SK-N-SH (cell line): ENCODE data around the gene CSNK1G3. TPM values are rescaled to one million over a fixed set of nuclear protein-coding genes. Genes with fewer than 3 reads are reported as not detected.

Experiments
- CTCF ChIA-PET: fragments of 300-600, 350-600 bp; formaldehyde crosslinking; extraction: SDS; loops from one replicate; lab custom pipeline; 2021; lab: Yijun Ruan, JAX
- POLR2A ChIA-PET: fragments of 350-600 bp; sonication (Branson Sonifier 250); formaldehyde crosslinking; extraction: SDS; loops from one replicate; lab custom pipeline; 2020; ENCODE audit warnings: antibody characterized with exemption, inconsistent platforms; lab: Yijun Ruan, JAX
- DNase-seq: peaks from one replicate; pipeline ENCODE4 v3.0.0; 2012
- H2AFZ ChIP-seq: fragments of 200-600 bp; sonication (generic); 2 replicates; pipeline ENCODE4 v1.8.1; 2016; ENCODE audit warnings: antibody characterized with exemption, mild to moderate bottlenecking, low read depth
- H3F3A ChIP-seq: fragments of 200-600 bp; sonication (generic); replicated peaks from 2 replicates; pipeline ENCODE3; 2016; ENCODE audit warnings: antibody characterized with exemption, mild to moderate bottlenecking; ENCODE audit not compliant: insufficient read depth
- H3K27ac ChIP-seq, 2 experiments: fragments of 200-500 bp in 1 of 2; fragments of 200-600 bp in 1 of 2; sonication (Bioruptor generic) in 1 of 2; sonication (generic), shearing (Covaris generic) in 1 of 2; 2 replicates each; pipeline versions ENCODE4 v1.5.1 to v1.6.1; 2014 to 2016; ENCODE audit warnings: low read depth in 2 of 2, inconsistent platforms in 1 of 2, low read length in 1 of 2, mild to moderate bottlenecking in 1 of 2, mixed read lengths in 1 of 2
- H3K27me3 ChIP-seq: fragments of 200-600 bp; sonication (generic), shearing (Covaris generic); 2 replicates; pipeline ENCODE4 v1.6.1; 2016; ENCODE audit warnings: mixed run types; ENCODE audit not compliant: insufficient read depth
- H3K36me3 ChIP-seq, 2 experiments: fragments of 200-500 bp in 1 of 2; fragments of 200-600 bp in 1 of 2; sonication (Bioruptor generic) in 1 of 2; sonication (generic) in 1 of 2; replicated peaks in 1 of 2; 2 replicates each; pipeline versions ENCODE3 to v1.5.1; 2014 to 2016; ENCODE audit warnings: low read length in 1 of 2, mild to moderate bottlenecking in 1 of 2; ENCODE audit not compliant: insufficient read depth in 2 of 2, control insufficient read depth in 1 of 2
- H3K4me1 ChIP-seq, 2 experiments: fragments of 200-500 bp in 1 of 2; fragments of 200-600 bp in 1 of 2; sonication (Bioruptor generic) in 1 of 2; sonication (generic), shearing (Covaris generic) in 1 of 2; 2 replicates each; pipeline versions ENCODE4 v1.5.1 to v1.6.1; 2014 to 2016; ENCODE audit warnings: low read depth in 1 of 2, low read length in 1 of 2, mixed run types in 1 of 2; ENCODE audit not compliant: insufficient read depth in 2 of 2, control insufficient read depth in 1 of 2
- H3K4me2 ChIP-seq: fragments of 200-600 bp; sonication (generic), shearing (Covaris generic); 2 replicates; pipeline ENCODE4 v1.6.1; 2017; ENCODE audit warnings: mixed run types
- H3K4me3 ChIP-seq, 2 experiments: fragments of 200-500 bp in 1 of 2; fragments of 200-600 bp in 1 of 2; sonication (Bioruptor generic) in 1 of 2; sonication (generic), shearing (Covaris generic) in 1 of 2; 2 replicates each; pipeline versions ENCODE4 v1.5.1 to v1.8.1; 2014 to 2016; ENCODE audit warnings: low read depth in 2 of 2, inconsistent platforms in 1 of 2, low read length in 1 of 2, mild to moderate bottlenecking in 1 of 2, mixed read lengths in 1 of 2, moderate library complexity in 1 of 2
- H3K79me2 ChIP-seq: fragments of 200-600 bp; sonication (generic); 2 replicates; pipeline ENCODE4 v1.8.1; 2017; ENCODE audit warnings: mild to moderate bottlenecking; ENCODE audit not compliant: insufficient read depth
- H3K9ac ChIP-seq: fragments of 200-600 bp; sonication (generic); 2 replicates; pipeline ENCODE4 v1.6.1; 2017; ENCODE audit warnings: mixed run types
- H3K9me2 ChIP-seq: fragments of 200-600 bp; sonication (generic); 2 replicates; pipeline ENCODE4 v1.6.1; 2017; ENCODE audit warnings: mixed run types
- H3K9me3 ChIP-seq: fragments of 200-600 bp; sonication (generic); 2 replicates; pipeline ENCODE4 v1.6.1; 2017; ENCODE audit warnings: mixed run types, mild to moderate bottlenecking, moderate library complexity
- H4K20me1 ChIP-seq: fragments of 200-600 bp; sonication (generic); 2 replicates; pipeline ENCODE4 v1.6.1; 2017; ENCODE audit warnings: mild to moderate bottlenecking, mixed run types; ENCODE audit not compliant: insufficient read depth
- CHD2 ChIP-seq: fragments of 150-350 bp; IDR thresholded peaks from 2 replicates; pipeline ENCODE4 v1.6.1; 2018; ENCODE audit warnings: low read length; ENCODE audit not compliant: partially characterized antibody
- ELF1 ChIP-seq: IDR thresholded peaks from 2 replicates; pipeline ENCODE4 v1.4.0; 2012
- EP300 ChIP-seq, 2 experiments: IDR thresholded peaks; 2 replicates each; pipeline versions ENCODE4 v1.4.0 to v1.6.1; 2012; ENCODE audit warnings: borderline replicate concordance in 1 of 2, low read depth in 1 of 2, low read length in 1 of 2
- EZH2phosphoT487 ChIP-seq: fragments of 200-600 bp; sonication (generic); IDR thresholded peaks from 2 replicates; pipeline ENCODE4 v1.6.1; 2017; ENCODE audit warnings: low read depth, mixed run types, mild to moderate bottlenecking, antibody characterized with exemption, moderate library complexity, borderline replicate concordance
- FOXJ3 ChIP-seq: sonication (generic); formaldehyde crosslinking; IDR thresholded peaks from 2 replicates; pipeline ENCODE4 v1.5.1; 2020; ENCODE audit warnings: mild to moderate bottlenecking, missing genetic modification reagents
- GABPA ChIP-seq: IDR thresholded peaks from 2 replicates; pipeline ENCODE4 v1.4.0; 2012; ENCODE audit warnings: low read depth, mild to moderate bottlenecking
- GATA2 ChIP-seq: sonication (generic); formaldehyde crosslinking; IDR thresholded peaks from 2 replicates; pipeline ENCODE4 v1.5.0; 2020; ENCODE audit warnings: mild to moderate bottlenecking, missing genetic modification reagents
- MEF2A ChIP-seq: IDR thresholded peaks from 2 replicates; pipeline ENCODE4 v1.4.0; 2012; ENCODE audit warnings: low read depth, borderline replicate concordance
- MXI1 ChIP-seq: IDR thresholded peaks from 2 replicates; pipeline ENCODE4 v1.6.1; 2012; ENCODE audit warnings: mild to moderate bottlenecking, low read depth, low read length, improper control_type of control experiment
- NRF1 ChIP-seq: IDR thresholded peaks from 2 replicates; pipeline ENCODE4 v1.6.1; 2012; ENCODE audit warnings: low read depth, mild to moderate bottlenecking, low read length
- RAD21 ChIP-seq: IDR thresholded peaks from 2 replicates; pipeline ENCODE4 v1.6.1; 2012; ENCODE audit warnings: mild to moderate bottlenecking, low read length
- RCOR1 ChIP-seq: fragments of 150-350 bp; IDR thresholded peaks from 2 replicates; pipeline ENCODE4 v1.6.1; 2017; ENCODE audit warnings: antibody characterized with exemption, low read length
- RXRA ChIP-seq: IDR thresholded peaks from 2 replicates; pipeline ENCODE4 v1.4.0; 2012; ENCODE audit warnings: low read depth, mild to moderate bottlenecking, borderline replicate concordance
- SIN3A ChIP-seq: IDR thresholded peaks from 2 replicates; pipeline ENCODE4 v1.6.1; 2012; ENCODE audit warnings: low read depth, mild to moderate bottlenecking, low read length, moderate library complexity, borderline replicate concordance
- TAF1 ChIP-seq: IDR thresholded peaks from 2 replicates; pipeline ENCODE4 v1.6.1; 2012; ENCODE audit warnings: low read depth, mild to moderate bottlenecking, low read length, moderate library complexity, borderline replicate concordance
- YY1 ChIP-seq: IDR thresholded peaks from 2 replicates; pipeline ENCODE4 v1.4.0; 2012; ENCODE audit warnings: low read depth, mild to moderate bottlenecking
- WGBS: methylation state at CpG from one replicate; pipeline ENCODE4 v1.1.6; 2017; ENCODE audit warnings: low lambda C conversion rate; 5-methylcytosine and 5-hydroxymethylcytosine counted together
- polyA plus RNA-seq, 3 experiments: library from polyadenylated mRNA; depleted of rRNA; stranded (reverse); fragments of >200 nt; gene quantifications; 2 replicates each; pipeline ENCODE4 v1.2.3, GENCODE V29; 2012
- TF ChIP-seq, protein P1 (sequence below): fragments of 150-350 bp; IDR thresholded peaks from 2 replicates; pipeline ENCODE4 v1.6.1; 2017; ENCODE audit warnings: antibody characterized with exemption, low read length, low read depth, borderline replicate concordance
- TF ChIP-seq, protein P2 (sequence below): fragments of 150-350 bp; IDR thresholded peaks from 2 replicates; pipeline ENCODE4 v1.6.1; 2016; ENCODE audit warnings: mild to moderate bottlenecking, low read depth, low read length
- TF ChIP-seq, protein P3 (sequence below): IDR thresholded peaks from 2 replicates; pipeline ENCODE4 v1.4.0; 2012; ENCODE audit warnings: low read depth, borderline replicate concordance
- TF ChIP-seq, protein P4 (sequence below): IDR thresholded peaks from 2 replicates; pipeline ENCODE4; 2012
- TF ChIP-seq, protein P5 (sequence below): IDR thresholded peaks from 2 replicates; pipeline ENCODE4 v1.6.1; 2012; ENCODE audit warnings: mild to moderate bottlenecking, low read depth, low read length, moderate library complexity

CSNK1G3 gene
- polyA plus RNA-seq, 1 of the 3 experiments (the other 2 are of a cell fraction): 13.1 TPM

DNA sequence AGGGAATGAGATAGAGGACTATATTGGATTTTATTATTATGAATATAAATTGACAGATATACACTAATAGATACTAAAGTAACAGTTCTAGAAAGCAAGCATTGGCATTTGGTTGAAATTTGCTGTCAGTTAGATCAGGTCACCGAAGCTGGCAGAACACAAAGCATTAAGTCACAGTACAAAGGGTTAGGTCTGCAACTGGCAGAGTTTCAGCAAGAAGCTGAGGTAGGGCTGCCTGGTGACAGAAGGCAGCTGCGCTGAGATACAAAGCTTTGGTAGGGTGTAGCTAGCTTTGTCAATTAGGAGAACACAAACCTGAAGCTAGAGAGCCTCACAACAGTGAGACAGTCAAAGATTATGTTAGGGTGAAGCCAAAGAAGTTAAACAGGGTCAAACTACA lies 6.3 kb upstream of the CSNK1G3 start (continued):
- TF ChIP-seq, protein P1, sequence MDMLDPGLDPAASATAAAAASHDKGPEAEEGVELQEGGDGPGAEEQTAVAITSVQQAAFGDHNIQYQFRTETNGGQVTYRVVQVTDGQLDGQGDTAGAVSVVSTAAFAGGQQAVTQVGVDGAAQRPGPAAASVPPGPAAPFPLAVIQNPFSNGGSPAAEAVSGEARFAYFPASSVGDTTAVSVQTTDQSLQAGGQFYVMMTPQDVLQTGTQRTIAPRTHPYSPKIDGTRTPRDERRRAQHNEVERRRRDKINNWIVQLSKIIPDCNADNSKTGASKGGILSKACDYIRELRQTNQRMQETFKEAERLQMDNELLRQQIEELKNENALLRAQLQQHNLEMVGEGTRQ: no peak
- TF ChIP-seq SIN3A: no peak
- TF ChIP-seq, protein P2, sequence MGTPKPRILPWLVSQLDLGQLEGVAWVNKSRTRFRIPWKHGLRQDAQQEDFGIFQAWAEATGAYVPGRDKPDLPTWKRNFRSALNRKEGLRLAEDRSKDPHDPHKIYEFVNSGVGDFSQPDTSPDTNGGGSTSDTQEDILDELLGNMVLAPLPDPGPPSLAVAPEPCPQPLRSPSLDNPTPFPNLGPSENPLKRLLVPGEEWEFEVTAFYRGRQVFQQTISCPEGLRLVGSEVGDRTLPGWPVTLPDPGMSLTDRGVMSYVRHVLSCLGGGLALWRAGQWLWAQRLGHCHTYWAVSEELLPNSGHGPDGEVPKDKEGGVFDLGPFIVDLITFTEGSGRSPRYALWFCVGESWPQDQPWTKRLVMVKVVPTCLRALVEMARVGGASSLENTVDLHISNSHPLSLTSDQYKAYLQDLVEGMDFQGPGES: no peak
- TF ChIP-seq NRF1: no peak
- TF ChIP-seq ELF1: no peak
- TF ChIP-seq GATA2 (CRISPR knock-in tag): no peak
- TF ChIP-seq RXRA: no peak
- no peak for TF ChIP-seq RAD21

DNA sequence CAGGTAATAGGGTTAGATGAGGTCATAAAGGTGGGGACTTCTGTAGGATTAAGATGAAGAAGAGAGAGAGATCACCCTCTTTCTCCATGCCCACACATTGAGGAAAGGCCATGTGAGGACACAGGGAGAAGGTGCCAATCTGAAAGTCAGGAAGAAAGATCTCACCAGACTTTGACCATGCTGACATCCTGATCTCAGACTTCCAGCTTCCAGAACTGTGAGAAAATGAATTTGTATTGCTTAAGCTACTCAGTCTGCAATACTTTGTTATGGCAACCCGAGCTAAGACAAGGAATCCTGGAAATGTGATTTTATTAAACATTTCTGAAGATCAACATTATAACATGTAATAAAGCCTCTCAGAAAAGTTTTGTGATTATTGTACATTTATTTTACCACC lies 3.5 kb upstream of the CSNK1G3 start:
- 80% methylated on average over 1 of the region's 1 CpG for WGBS
- Histone ChIP-seq H3K9me2 (no peaks in the 10 kb centered on the region), H3K4me2 (no peak overlapping the region), H3F3A (peaks cover 3% of the 10 kb centered on the region), H3K9ac (no peak overlapping the region), H3K4me3 (no peak overlapping the region), H3K27me3 (no peaks in the 10 kb centered on the region)
- CTCF ChIA-PET: interaction anchor here (1.1 kb wide), 1 partner anchor 113 kb away, joined by 3 read pairs; no protein-coding TSS in a partner anchor
- TF ChIP-seq GABPA (no peak), MEF2A (no peak), EZH2phosphoT487 (no peak), RAD21 (no peak), NRF1 (no peak), RCOR1 (no peak), FOXJ3 (CRISPR knock-in tag) (no peak), TAF1 (no peak), CHD2 (no peak), SIN3A (no peak), EP300 (IDR thresholded peaks at IDR 0.05; ENCODE audit: borderline replicate concordance in 1 of 2, low read depth in 1 of 2, low read length in 1 of 2) (no peak), YY1 (no peak), ELF1 (no peak), MXI1 (no peak)
- TF ChIP-seq, protein P3, sequence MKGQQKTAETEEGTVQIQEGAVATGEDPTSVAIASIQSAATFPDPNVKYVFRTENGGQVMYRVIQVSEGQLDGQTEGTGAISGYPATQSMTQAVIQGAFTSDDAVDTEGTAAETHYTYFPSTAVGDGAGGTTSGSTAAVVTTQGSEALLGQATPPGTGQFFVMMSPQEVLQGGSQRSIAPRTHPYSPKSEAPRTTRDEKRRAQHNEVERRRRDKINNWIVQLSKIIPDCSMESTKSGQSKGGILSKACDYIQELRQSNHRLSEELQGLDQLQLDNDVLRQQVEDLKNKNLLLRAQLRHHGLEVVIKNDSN: no peak
- TF ChIP-seq, protein P2: no peak
- TF ChIP-seq, protein P4, sequence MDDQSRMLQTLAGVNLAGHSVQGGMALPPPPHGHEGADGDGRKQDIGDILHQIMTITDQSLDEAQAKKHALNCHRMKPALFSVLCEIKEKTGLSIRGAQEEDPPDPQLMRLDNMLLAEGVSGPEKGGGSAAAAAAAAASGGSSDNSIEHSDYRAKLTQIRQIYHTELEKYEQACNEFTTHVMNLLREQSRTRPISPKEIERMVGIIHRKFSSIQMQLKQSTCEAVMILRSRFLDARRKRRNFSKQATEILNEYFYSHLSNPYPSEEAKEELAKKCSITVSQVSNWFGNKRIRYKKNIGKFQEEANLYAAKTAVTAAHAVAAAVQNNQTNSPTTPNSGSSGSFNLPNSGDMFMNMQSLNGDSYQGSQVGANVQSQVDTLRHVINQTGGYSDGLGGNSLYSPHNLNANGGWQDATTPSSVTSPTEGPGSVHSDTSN: no peak
- TF ChIP-seq, protein P5, sequence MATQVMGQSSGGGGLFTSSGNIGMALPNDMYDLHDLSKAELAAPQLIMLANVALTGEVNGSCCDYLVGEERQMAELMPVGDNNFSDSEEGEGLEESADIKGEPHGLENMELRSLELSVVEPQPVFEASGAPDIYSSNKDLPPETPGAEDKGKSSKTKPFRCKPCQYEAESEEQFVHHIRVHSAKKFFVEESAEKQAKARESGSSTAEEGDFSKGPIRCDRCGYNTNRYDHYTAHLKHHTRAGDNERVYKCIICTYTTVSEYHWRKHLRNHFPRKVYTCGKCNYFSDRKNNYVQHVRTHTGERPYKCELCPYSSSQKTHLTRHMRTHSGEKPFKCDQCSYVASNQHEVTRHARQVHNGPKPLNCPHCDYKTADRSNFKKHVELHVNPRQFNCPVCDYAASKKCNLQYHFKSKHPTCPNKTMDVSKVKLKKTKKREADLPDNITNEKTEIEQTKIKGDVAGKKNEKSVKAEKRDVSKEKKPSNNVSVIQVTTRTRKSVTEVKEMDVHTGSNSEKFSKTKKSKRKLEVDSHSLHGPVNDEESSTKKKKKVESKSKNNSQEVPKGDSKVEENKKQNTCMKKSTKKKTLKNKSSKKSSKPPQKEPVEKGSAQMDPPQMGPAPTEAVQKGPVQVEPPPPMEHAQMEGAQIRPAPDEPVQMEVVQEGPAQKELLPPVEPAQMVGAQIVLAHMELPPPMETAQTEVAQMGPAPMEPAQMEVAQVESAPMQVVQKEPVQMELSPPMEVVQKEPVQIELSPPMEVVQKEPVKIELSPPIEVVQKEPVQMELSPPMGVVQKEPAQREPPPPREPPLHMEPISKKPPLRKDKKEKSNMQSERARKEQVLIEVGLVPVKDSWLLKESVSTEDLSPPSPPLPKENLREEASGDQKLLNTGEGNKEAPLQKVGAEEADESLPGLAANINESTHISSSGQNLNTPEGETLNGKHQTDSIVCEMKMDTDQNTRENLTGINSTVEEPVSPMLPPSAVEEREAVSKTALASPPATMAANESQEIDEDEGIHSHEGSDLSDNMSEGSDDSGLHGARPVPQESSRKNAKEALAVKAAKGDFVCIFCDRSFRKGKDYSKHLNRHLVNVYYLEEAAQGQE: no peak
- TF ChIP-seq, all 33 proteins: peak for 0
- Histone ChIP-seq H3K27ac (no peak overlapping the region), H2AFZ (no peak overlapping the region), H3K79me2 (peaks cover 8% of the 10 kb centered on the region), H3K9me3 (no peaks in the 10 kb centered on the region), H4K20me1 (no peaks in the 10 kb centered on the region), H3K36me3 (no peaks in the 10 kb centered on the region), H3K4me1 (peaks cover 0 to 8% of the 10 kb centered on the region in 2 experiments; a peak in 2 of 4 replicates)
- POLR2A ChIA-PET: no interaction called here
- no peak for DNase-seq
